ENCODE results near the gene GPLD1.
"Not testable (repeated sequence)": the region's sequence is repeated elsewhere in the genome, so short reads cannot be mapped to it uniquely, and the experiment has no call there.

GPLD1 gene

GRCh38 chr6:24402697-24403500, 86.5 kb downstream of the GPLD1 start, which contains the start of gene MRS2:
Gene MRS2 (plus strand): TSS chr6:24402936. CDS start chr6:24403047, 111 bp downstream.
- peak; percentile 78 for DNase-seq (ENCODE audit: low read depth)
- TF ChIP-seq, protein P1, sequence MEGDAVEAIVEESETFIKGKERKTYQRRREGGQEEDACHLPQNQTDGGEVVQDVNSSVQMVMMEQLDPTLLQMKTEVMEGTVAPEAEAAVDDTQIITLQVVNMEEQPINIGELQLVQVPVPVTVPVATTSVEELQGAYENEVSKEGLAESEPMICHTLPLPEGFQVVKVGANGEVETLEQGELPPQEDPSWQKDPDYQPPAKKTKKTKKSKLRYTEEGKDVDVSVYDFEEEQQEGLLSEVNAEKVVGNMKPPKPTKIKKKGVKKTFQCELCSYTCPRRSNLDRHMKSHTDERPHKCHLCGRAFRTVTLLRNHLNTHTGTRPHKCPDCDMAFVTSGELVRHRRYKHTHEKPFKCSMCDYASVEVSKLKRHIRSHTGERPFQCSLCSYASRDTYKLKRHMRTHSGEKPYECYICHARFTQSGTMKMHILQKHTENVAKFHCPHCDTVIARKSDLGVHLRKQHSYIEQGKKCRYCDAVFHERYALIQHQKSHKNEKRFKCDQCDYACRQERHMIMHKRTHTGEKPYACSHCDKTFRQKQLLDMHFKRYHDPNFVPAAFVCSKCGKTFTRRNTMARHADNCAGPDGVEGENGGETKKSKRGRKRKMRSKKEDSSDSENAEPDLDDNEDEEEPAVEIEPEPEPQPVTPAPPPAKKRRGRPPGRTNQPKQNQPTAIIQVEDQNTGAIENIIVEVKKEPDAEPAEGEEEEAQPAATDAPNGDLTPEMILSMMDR (IDR thresholded peaks at IDR 0.05; ENCODE audit: low read length, missing control alignments): no peak
- H3K4me3 ChIP-seq (replicated peaks; ENCODE audit: low read depth, low read length): peak within 1 kb of the TSS; percentile 92

GRCh38 chr6:24401458-24401857, 87.9 kb downstream of the GPLD1 start:
- no peak overlapping the region for H3K4me3 ChIP-seq (replicated peaks; ENCODE audit: low read depth, low read length)
- TF ChIP-seq, protein P1 (IDR thresholded peaks at IDR 0.05; ENCODE audit: low read length, missing control alignments): no peak
- DNase-seq (ENCODE audit: low read depth): no peak

DNA sequence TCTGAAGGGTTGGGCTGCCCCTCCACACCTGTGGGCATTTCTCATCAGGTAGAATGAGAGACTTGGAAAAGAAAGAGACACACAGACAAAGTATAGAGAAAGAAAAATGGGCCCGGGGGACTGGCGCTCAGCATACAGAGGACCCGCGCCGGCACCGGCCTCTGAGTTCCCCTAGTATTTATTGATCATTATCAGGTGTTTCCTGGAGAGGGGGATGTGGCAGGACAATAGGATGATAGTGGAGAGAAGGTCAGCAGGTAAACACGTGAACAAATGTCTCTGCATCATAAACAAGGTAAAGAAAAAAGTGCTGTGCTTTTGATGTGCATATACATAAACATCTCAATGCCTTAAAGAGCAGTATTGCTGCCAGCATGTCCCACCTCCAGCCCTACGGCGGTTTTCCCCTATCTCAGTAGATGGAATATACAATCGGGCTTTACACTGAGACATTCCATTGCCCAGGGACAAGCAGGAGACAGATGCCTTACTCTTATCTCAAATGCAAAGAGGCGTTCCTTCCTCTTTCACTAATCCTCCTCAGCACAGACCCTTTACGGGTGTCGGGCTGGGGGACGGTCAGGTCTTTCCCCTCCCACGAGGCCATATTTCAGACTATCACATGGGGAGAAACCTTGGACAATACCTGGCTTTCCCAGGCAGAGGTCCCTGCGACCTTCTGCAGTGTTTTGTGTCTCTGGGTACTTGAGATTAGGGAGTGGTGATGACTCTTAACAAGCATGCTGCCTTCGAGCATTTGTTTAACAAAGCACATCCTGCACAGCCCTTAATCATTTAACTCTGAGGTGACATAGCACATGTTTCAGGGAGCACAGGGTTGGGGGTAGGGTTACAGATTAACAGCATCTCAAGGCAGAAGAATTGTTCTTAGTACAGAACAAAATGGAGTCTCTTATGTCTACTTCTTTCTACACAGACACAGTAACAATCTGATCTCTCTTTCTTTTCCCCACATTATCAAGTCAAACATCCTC, 89.0 kb downstream of the GPLD1 start:
- not testable (repeated sequence) for H3K4me3 ChIP-seq (replicated peaks; ENCODE audit: low read depth, low read length); DNase-seq (ENCODE audit: low read depth)

GRCh38 chr6:24397631-24398030, 91.7 kb downstream of the GPLD1 start:
- no peak overlapping the region for H3K4me3 ChIP-seq (replicated peaks; ENCODE audit: low read depth, low read length)
- no peak for DNase-seq (ENCODE audit: low read depth)

GRCh38 chr6:24396824-24397223, 92.6 kb downstream of the GPLD1 start:
- no peak overlapping the region for H3K4me3 ChIP-seq (replicated peaks; ENCODE audit: low read depth, low read length)
- TF ChIP-seq, protein P1 (IDR thresholded peaks at IDR 0.05; ENCODE audit: low read length, missing control alignments): no peak
- DNase-seq (ENCODE audit: low read depth): no peak

More at GRCh38 chr6:24397631-24398030, 91.7 kb downstream of the GPLD1 start:
- TF ChIP-seq, protein P1 (IDR thresholded peaks at IDR 0.05; ENCODE audit: low read length, missing control alignments): no peak

DNA sequence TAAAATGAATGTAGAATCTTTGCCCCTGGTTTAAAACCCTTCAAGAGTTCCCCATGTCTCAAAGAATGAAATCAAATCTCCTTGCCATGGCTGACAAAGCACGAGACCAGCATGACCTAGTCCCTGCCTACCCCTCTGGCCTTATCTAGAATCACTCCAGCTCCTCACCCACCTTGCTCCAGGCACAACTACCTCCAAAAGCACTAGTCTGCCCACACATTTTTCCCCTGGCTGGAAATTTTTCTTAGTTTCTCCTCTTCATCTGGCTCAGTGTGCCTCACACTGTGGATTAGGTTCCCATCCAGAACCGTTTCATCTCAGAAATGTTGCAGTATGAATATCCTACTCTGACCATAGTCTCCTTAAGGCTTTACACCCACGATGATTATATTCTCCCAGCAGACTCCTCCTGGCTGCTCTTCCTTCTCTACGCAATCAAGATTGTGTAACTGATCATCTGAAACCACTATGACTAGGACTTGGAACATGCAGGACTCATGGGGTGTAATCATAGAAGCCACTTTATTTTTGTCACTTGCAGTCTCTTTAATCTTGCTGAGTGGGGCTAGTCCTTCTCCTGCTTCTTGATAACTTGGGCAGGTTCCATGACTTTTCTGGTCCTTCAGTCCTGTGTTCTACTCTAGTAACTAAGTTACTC, 94.5 kb downstream of the GPLD1 start:
- TF ChIP-seq, protein P1 (IDR thresholded peaks at IDR 0.05; ENCODE audit: low read length, missing control alignments): no peak
- no peak overlapping the region for H3K4me3 ChIP-seq (replicated peaks; ENCODE audit: low read depth, low read length)
- DNase-seq (ENCODE audit: low read depth): peak; percentile 63

Measured in fibroblast of pulmonary artery (primary cell).